Epithelial cell of esophagus (primary cell): ENCODE data around the gene TBC1D23.
"Not testable (repeated sequence)": the region's sequence is repeated elsewhere in the genome, so short reads cannot be mapped to it uniquely, and the experiment has no call there.

ENCODE experiments used
- DNase-seq: peaks from one replicate; pipeline ENCODE4 v3.0.0; 2010; ENCODE audit warnings: low read depth
- H3K4me3 ChIP-seq: 2 replicates; pipeline ENCODE4 v1.5.1; 2011; ENCODE audit warnings: mild to moderate bottlenecking, low read length, control low read depth
- CTCF ChIP-seq: IDR thresholded peaks from 2 replicates; pipeline ENCODE4 v1.5.1; 2011; ENCODE audit warnings: low read depth, mild to moderate bottlenecking, low read length, control low read depth, inconsistent platforms; ENCODE audit not compliant: insufficient read depth; ENCODE audit errors: missing control alignments

Gene TBC1D23

GRCh38 chr3:100339786-100340185 lies 79.0 kb downstream of the TBC1D23 start:
- H3K4me3 ChIP-seq, result no peak overlapping the region
- no peak for DNase-seq
- TF ChIP-seq CTCF, result no peak

- H3K4me3 ChIP-seq, result no peak overlapping the region
- no peak for DNase-seq
- TF ChIP-seq CTCF, result no peak
These were observed 79.7 kb downstream of the TBC1D23 start for GRCh38 chr3:100340527-100340926.

- H3K4me3 ChIP-seq, result no peak overlapping the region
- TF ChIP-seq CTCF, result no peak
- DNase-seq, result no peak
These were observed 87.9 kb downstream of the TBC1D23 start for GRCh38 chr3:100348727-100349126.

GRCh38 chr3:100351770-100352169 lies 91.0 kb downstream of the TBC1D23 start:
- DNase-seq, H3K4me3 ChIP-seq: not testable (repeated sequence)

GRCh38 chr3:100352296-100353231 lies 91.8 kb downstream of the TBC1D23 start:
- H3K4me3 ChIP-seq, result no peak overlapping the region
- TF ChIP-seq CTCF, result no peak
- DNase-seq, result peak; percentile 52

GRCh38 chr3:100354850-100355249 lies 94.1 kb downstream of the TBC1D23 start:
- no peak for TF ChIP-seq CTCF
- H3K4me3 ChIP-seq, result no peak overlapping the region
- DNase-seq, result no peak

- no peak overlapping the region for H3K4me3 ChIP-seq
- DNase-seq, result no peak
- no peak for TF ChIP-seq CTCF
These were observed 97.6 kb downstream of the TBC1D23 start for GRCh38 chr3:100358413-100358812.
